Activated CD8-positive, alpha-beta memory T cell treated with anti-CD3 and anti-CD28 coated beads, Interleukin-2, amount 10 ng/mL, durations not matched to agents 7 days and 5 days (primary cell): ENCODE results near the gene ZSWIM5. TPM values are rescaled to one million over a fixed set of nuclear protein-coding genes. Genes with fewer than 3 reads are reported as not detected.

ENCODE experiments used
- ATAC-seq: fragments of 150-1000 bp; cut with Tn5 transposase; one replicate; pipeline ENCODE4 v1.10.0; 2021; ENCODE audit warnings: moderate library complexity
- CTCF ChIA-PET: fragments of 350-600 bp; sonication (Branson Sonifier 250); formaldehyde crosslinking; loops from one replicate; lab custom pipeline; 2021; ENCODE audit warnings: antibody characterized with exemption; lab: Charles Lee
- DNase-seq: peaks from one replicate; pipeline ENCODE4 v3.0.0-alpha.2; 2020
- H3K27ac Mint-ChIP-seq: one replicate; pipeline ENCODE4 v1.8.0; 2021; ENCODE audit warnings: mild to moderate bottlenecking, mixed read lengths
- H3K27me3 Mint-ChIP-seq: one replicate; pipeline ENCODE4 v1.8.0; 2021; ENCODE audit warnings: mixed read lengths
- H3K36me3 Mint-ChIP-seq: one replicate; pipeline ENCODE4 v1.8.0; 2021; ENCODE audit warnings: mild to moderate bottlenecking, mixed read lengths
- H3K4me1 Mint-ChIP-seq: one replicate; pipeline ENCODE4 v1.8.0; 2021; ENCODE audit warnings: mixed read lengths
- H3K4me3 Mint-ChIP-seq: one replicate; pipeline ENCODE4 v1.8.0; 2021; ENCODE audit warnings: mild to moderate bottlenecking, moderate library complexity, mixed read lengths
- H3K9me3 Mint-ChIP-seq: one replicate; pipeline ENCODE4 v1.8.0; 2022; ENCODE audit warnings: low read depth, mixed read lengths
- total RNA-seq, 2 experiments: library from RNA; stranded (reverse); gene quantifications; one replicate each; pipeline ENCODE4 v1.2.3, GENCODE V29; 2021

ZSWIM5 gene
- total RNA-seq, 2 experiments from 2014 or later: 0.47 to 0.64 TPM

DNA sequence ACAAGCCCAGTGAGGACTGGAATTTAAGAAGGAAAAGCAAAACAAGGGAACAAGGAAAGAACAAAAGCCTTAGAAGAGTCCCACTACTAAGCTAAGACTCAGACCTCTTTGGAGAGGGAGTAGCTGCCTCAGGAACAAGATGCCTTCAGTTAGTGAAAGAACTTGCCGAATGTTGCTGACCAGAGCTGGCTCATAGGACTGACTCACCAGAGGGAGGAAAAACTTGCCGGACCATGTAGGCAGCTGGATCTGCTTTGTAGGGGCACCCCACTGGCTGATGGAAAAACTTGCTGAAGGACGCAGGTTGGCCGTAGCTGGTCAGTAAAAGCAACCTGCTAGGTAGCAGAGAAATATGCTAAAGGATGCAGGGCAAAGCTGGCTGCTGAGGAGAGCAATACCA lies 15.3 kb upstream of the ZSWIM5 start:
- H3K27ac Mint-ChIP-seq: no peak overlapping the region
- H3K36me3 Mint-ChIP-seq: no peaks in the 10 kb centered on the region
- H3K4me3 Mint-ChIP-seq: no peak overlapping the region
- DNase-seq (no peak), ATAC-seq (no peak)
- H3K27me3 Mint-ChIP-seq: peaks cover 2% of the 10 kb centered on the region
- no peaks in the 10 kb centered on the region for H3K9me3 Mint-ChIP-seq
- CTCF ChIA-PET: no interaction called here
- no peaks in the 10 kb centered on the region for H3K4me1 Mint-ChIP-seq

DNA sequence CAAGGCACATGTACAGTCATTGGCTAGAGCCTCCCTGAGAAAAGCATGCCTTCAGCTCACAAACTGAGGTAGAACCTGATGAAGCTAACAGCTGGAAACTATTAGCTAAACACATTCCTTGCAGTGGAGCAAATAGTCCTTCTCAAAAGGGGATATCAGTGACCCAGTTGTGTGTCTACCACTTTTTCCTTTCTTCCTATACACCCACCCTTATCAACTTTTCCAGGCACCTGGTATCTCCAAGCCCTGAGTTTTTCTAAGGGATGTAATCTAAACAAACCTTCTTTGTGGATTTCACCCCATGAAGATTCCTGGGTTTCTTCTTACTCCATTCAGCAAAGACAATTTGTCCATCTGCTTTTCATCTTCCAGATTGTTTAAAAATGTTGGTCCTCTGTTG lies 10.5 kb upstream of the ZSWIM5 start:
- Mint-ChIP-seq H3K27ac (no peak overlapping the region), H3K9me3 (no peaks in the 10 kb centered on the region), H3K4me1 (peaks cover 2% of the 10 kb centered on the region), H3K4me3 (no peak overlapping the region), H3K36me3 (no peaks in the 10 kb centered on the region), H3K27me3 (peaks cover 2% of the 10 kb centered on the region)
- ATAC-seq (no peak), DNase-seq (no peak)
- CTCF ChIA-PET: no interaction called here

DNA sequence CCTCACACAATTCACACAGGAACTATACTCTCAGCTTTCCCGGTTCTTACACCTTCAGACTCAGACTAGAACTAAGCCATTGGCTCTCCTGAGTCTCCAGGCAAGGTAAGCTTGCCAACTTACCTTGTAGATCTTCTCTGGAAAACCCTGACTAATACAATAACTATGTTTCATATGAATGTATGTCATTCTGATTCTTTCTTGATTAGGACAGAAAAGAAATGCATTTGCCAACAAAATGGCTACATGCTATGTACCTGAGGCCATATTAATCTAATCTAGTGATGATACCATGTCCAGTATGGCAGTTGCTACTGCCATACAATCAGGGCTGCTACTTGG lies 9.8 kb upstream of the ZSWIM5 start:
- ATAC-seq: no peak
- peaks cover 2% of the 10 kb centered on the region for H3K4me1 Mint-ChIP-seq
- CTCF ChIA-PET: no interaction called here

DNA sequence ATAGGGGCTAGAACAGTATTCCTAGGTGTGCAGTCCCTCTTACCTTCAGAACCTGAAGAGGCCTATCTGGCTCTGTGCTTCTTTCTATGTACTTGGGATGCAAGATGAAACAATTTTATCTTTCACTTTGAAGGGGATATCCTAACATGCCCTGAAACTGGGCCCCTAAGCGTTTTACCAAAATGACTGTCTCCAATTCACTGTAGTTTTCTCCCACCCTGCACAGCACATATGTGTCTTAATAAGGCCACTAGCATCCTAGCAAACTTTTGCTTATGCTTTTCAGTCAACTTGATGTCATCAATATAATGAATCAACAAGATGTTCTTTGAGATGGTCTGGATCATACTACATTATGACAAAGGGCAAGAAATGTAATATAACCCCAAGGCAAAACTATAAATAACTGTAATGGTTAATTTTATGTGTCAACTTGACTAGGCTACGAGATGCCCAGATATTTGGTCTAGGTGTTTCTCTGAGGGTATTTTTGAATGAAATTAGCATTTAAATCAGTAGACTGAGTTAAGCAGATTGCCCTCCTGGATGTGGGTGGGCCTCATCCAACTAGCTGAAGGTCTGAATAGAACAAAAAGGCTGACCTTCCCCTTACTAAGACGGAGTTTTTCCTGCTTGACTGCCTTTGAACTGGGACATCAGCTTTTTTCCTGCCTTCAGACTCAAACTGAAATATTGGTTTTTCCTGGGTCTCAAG lies 9.2 kb upstream of the ZSWIM5 start:
- H3K4me3 Mint-ChIP-seq: no peak overlapping the region
- ATAC-seq (no peak), DNase-seq (no peak)
- H3K27ac Mint-ChIP-seq: no peak overlapping the region
- peaks cover 2% of the 10 kb centered on the region for H3K4me1 Mint-ChIP-seq
- no peaks in the 10 kb centered on the region for H3K9me3 Mint-ChIP-seq
- CTCF ChIA-PET: no interaction called here
- H3K36me3 Mint-ChIP-seq: no peaks in the 10 kb centered on the region
- H3K27me3 Mint-ChIP-seq: peaks cover 2% of the 10 kb centered on the region

More for the DNA sequence above, 9.8 kb upstream of the ZSWIM5 start:
- Mint-ChIP-seq H3K27ac (no peak overlapping the region), H3K9me3 (no peaks in the 10 kb centered on the region), H3K4me3 (no peak overlapping the region), H3K36me3 (no peaks in the 10 kb centered on the region), H3K27me3 (peaks cover 2% of the 10 kb centered on the region)
- DNase-seq: no peak

DNA sequence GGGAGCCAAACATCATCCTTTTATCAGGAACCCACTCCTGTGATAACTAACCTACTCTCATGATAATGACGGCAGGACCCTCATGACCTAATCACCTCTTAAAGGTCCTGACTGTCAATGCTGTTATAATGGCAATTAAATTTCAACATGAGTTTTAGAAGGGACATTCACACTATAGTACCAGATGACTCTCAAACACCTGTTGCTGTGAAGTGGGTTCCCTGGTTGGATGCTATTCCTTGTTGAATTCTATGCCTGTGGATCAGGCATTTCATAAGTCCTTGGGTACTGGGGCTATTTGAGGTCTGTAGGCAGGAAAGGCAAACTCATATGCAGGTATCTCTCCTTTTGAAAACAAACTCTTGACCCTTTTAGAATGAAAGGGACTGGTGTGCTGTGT lies 7.5 kb upstream of the ZSWIM5 start:
- Mint-ChIP-seq H3K27me3 (peaks cover 2% of the 10 kb centered on the region), H3K36me3 (no peaks in the 10 kb centered on the region), H3K27ac (no peak overlapping the region), H3K4me1 (peaks cover 2% of the 10 kb centered on the region), H3K4me3 (no peak overlapping the region), H3K9me3 (no peaks in the 10 kb centered on the region)
- DNase-seq (no peak), ATAC-seq (no peak)
- CTCF ChIA-PET: no interaction called here

DNA sequence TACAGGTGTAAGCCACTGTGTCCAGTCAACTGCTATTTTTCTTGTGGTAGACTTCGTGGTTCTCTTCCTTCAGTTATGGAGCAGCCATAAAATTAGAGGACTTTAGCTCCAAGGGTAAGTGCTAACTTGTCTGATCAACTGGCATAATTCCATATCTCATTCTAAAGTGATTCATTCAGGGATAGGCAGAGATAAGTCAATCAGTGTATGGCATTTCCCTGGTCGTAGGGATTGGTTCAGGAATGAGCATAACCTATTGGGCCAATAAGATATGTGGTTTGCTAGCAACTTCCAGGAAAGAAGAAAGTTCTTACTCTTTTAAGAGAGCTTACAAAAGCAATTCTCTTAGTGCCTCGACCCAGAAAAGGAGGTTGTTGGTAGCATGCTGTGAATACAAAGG lies 4.7 kb upstream of the ZSWIM5 start:
- Mint-ChIP-seq H3K9me3 (no peaks in the 10 kb centered on the region), H3K27me3 (peaks cover 3% of the 10 kb centered on the region), H3K36me3 (no peaks in the 10 kb centered on the region), H3K4me1 (peaks cover 14% of the 10 kb centered on the region), H3K4me3 (no peak overlapping the region), H3K27ac (no peak overlapping the region)
- ATAC-seq: no peak
- no peak for DNase-seq
- CTCF ChIA-PET: interaction anchor here (0.6 kb wide), 1 partner anchor 90 kb away, joined by 3 read pairs; no protein-coding TSS in a partner anchor

DNA sequence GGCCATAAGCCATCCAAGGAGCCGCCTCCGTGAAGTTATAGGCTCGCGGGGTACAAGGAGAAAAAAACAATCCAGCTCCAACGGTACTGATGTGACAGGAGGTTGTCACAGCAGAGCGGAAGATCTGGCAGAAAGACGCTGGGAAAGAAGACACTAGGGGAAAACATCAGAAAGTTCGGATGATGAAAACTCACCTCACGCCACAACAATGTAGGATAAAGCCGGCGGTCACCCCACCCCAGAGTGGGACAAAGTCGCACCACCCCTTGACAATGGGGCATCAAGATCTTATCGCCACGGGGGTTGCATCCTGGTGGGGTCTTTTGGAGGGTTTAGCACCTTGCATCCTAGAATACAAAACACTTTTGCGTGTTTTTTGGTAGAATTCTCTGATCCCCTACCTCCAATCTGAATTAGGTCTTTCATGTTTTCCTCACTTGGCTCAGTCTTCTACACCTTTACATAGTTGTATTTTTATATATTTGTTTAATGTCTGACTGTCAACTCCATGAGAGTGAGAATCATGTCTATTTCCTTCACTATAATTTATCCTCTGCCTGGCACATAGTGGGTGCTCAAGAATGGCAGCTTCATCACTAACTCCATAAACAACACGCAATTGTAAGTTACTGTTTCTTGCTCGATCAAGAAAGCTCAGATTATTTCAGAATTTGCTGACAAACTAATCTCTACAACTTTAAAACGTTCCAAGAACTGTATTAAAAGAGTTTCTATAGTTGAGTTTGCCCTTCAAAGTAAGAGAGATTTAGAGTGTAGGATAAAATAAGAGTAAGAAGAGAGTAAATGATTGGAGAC lies 611 bp upstream of the ZSWIM5 start:
- Mint-ChIP-seq H3K9me3 (no peaks in the 10 kb centered on the region), H3K27ac (peak overlapping the region; percentile 30), H3K4me1 (peaks cover 26% of the 10 kb centered on the region), H3K36me3 (no peaks in the 10 kb centered on the region), H3K4me3 (peak overlapping the region; percentile 80), H3K27me3 (peaks cover 14% of the 10 kb centered on the region)
- DNase-seq: no peak
- CTCF ChIA-PET: interaction anchor here (1.0 to 1.3 kb wide), 2 partner anchors 15 to 195 kb away, joined by 3 read pairs; partner anchors contain the start of gene UROD
- no peak for ATAC-seq

DNA sequence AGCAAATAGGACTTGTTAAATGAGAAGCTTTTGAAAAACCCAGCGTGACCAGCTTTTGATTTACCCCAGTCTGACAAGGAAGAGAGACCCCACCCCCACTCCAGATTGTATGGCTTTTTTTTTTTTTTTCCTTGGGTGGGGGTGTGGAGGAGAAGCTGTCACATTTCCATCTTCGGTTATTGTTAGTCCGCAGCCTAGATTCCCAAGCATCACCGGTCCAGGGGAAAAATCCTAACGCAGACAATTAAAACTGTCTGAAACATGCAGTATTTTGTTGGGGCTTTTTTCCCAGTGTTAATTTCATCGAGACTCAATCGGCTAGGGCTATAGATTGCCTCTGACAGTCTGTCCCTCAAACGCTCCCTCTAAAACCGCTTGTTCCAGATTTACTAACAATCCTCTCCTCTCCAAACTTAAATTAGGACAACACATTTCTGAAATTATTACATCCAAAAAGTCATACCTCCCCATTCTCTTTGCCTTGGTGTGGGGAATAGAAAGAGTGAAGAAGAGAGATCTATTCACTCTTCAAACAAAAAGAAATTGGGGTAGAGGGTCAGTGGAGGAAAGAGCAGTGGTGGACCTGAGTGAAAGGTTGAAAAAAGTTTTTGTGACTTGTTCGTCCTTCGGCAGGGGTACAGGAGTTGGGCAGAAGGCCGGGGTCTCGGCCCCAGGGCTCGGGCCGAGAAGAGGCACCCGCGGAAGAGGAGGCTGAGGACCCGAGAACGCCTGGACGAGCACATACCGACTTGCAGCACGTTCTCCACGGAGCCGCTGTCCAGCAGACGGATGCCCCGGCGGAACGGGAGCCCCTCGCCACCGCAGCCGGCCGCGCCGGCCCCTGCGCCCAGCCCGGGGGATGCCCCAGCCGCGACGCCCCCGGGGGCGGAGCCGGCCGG lies 1.1 kb downstream of the ZSWIM5 start:
- H3K36me3 Mint-ChIP-seq: no peaks in the 10 kb centered on the region
- no peaks in the 10 kb centered on the region for H3K9me3 Mint-ChIP-seq
- peaks cover 18% of the 10 kb centered on the region for H3K27me3 Mint-ChIP-seq
- H3K27ac Mint-ChIP-seq: peak overlapping the region; percentile 54
- CTCF ChIA-PET: interaction anchor here (0.5 to 0.8 kb wide), 3 partner anchors 98 to 219 kb away, joined by 3 read pairs; partner anchors contain the start of gene EIF2B3
- DNase-seq: peak; percentile 44
- ATAC-seq: no peak
- H3K4me3 Mint-ChIP-seq: peak overlapping the region; percentile 75
- peaks cover 26% of the 10 kb centered on the region for H3K4me1 Mint-ChIP-seq

DNA sequence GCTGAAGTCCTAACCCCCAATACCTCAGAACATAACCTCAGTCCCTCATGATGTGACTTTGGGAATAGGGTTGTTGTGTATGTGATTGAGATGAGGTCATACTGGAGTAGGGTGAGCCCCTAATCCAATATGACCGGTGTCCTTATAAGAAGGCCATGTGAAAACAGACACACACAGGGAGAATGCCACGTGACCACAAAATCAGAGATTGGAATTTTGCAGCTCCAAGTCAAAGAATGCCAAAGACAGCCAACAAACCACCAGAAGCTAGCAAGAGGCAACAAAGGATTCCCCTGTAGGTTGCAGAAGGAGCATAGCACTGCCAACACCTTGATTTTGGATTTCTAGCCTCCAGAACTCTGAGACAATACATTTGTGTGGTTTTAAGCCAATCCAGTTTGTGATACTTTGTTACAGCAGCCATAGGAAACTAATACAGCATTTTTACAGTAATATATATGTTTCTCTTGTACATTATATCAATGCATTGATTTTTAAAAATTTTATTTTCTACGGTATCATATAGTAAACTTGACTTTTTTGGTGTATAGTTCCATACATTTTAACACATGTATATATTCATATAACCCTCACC lies 5.4 kb downstream of the ZSWIM5 start:
- H3K36me3 Mint-ChIP-seq: no peaks in the 10 kb centered on the region
- CTCF ChIA-PET: no interaction called here
- H3K4me3 Mint-ChIP-seq: no peak overlapping the region
- no peak for DNase-seq
- H3K9me3 Mint-ChIP-seq: no peaks in the 10 kb centered on the region
- H3K27ac Mint-ChIP-seq: no peak overlapping the region
- H3K27me3 Mint-ChIP-seq: peaks cover 17% of the 10 kb centered on the region
- H3K4me1 Mint-ChIP-seq: peaks cover 14% of the 10 kb centered on the region
- ATAC-seq: no peak

DNA sequence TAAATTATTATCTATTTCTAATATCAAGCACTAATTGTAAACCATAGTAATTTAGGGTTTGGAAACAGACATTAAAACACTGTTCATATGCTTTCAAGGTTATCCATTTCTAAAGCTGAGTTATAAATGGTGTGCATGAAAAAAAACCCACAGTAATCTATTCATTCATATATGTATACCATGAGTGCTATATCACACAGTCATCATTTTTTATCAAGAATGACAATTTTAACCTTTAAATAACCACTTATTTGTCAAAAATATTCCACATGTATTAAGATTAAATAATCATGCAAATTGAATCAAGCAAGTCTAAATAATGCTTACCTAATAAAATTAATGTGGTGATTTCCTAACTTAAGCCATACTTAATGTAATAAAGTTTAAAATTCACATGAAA lies 6.0 kb downstream of the ZSWIM5 start:
- ATAC-seq: no peak
- DNase-seq: no peak
- peaks cover 13% of the 10 kb centered on the region for H3K4me1 Mint-ChIP-seq
- no peaks in the 10 kb centered on the region for H3K36me3 Mint-ChIP-seq
- H3K27me3 Mint-ChIP-seq: peaks cover 16% of the 10 kb centered on the region
- no peak overlapping the region for H3K27ac Mint-ChIP-seq
- H3K4me3 Mint-ChIP-seq: no peak overlapping the region
- no peaks in the 10 kb centered on the region for H3K9me3 Mint-ChIP-seq
- CTCF ChIA-PET: no interaction called here

DNA sequence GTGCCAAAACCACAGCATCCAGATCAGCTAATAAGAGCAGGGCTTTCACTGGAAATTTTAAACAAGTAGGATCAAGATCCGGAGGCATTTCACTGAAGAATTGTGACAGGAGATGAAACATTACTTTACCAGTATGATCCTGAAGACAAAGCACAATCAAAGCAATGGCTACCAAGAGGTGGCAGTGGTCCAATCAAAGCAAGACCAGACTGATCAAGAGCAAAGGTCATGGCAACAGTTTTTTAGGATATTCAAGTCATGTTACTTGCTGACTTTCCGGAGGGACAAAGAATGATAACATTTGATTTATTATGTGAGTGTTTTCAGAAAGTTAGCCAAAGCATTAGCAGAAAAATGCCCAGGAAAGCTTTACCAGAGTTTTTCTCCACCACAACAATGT lies 8.2 kb downstream of the ZSWIM5 start:
- no peak for DNase-seq
- H3K4me3 Mint-ChIP-seq: no peak overlapping the region
- CTCF ChIA-PET: interaction anchor here (1.3 kb wide), 1 partner anchor 24 kb away, joined by 3 read pairs; no protein-coding TSS in a partner anchor
- no peak for ATAC-seq
- H3K4me1 Mint-ChIP-seq: no peaks in the 10 kb centered on the region
- no peaks in the 10 kb centered on the region for H3K36me3 Mint-ChIP-seq
- no peaks in the 10 kb centered on the region for H3K9me3 Mint-ChIP-seq
- no peak overlapping the region for H3K27ac Mint-ChIP-seq
- H3K27me3 Mint-ChIP-seq: peaks cover 8% of the 10 kb centered on the region

DNA sequence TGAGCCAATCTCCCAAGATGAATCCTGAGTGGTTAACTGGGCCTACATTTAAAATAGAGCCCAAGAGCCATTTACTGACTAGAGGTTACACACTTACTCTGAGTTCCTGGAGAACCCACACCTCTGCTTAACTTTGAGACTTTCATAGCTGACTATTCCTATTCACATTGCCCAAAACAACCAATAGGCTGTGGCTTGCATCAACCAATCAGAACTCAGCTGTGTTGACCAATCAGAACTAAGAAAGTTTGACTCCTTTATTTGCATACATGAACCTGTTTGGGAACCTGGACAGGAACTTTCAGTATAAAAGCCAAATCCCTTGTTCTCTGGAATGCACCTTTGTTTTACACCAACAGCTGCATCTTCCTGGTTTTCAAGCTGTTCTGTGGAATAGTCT lies 9.5 kb downstream of the ZSWIM5 start:
- no peaks in the 10 kb centered on the region for H3K36me3 Mint-ChIP-seq
- peaks cover 9% of the 10 kb centered on the region for H3K27me3 Mint-ChIP-seq
- no peak overlapping the region for H3K27ac Mint-ChIP-seq
- CTCF ChIA-PET: no interaction called here
- DNase-seq (no peak), ATAC-seq (no peak)
- H3K9me3 Mint-ChIP-seq: no peaks in the 10 kb centered on the region
- H3K4me1 Mint-ChIP-seq: no peaks in the 10 kb centered on the region
- no peak overlapping the region for H3K4me3 Mint-ChIP-seq

DNA sequence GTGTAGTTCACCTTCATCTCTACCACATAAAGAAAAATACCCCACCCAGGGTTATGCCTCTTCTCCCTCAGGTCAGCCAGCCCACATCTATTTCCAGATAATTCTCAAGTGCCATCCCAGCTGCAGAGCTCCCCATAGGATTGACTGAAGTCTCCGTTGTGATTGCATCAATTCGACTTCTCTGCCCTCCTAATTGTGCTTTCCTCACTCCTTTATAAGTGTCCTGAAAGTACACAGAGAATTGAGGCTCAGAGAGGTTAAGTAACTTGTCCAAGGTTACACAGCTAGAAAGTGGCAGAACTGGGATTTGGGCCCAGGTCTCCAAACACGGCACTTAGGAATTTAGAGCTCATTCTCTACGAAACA lies 15.0 kb downstream of the ZSWIM5 start:
- DNase-seq (no peak), ATAC-seq (no peak)
- no peaks in the 10 kb centered on the region for H3K9me3 Mint-ChIP-seq
- H3K4me3 Mint-ChIP-seq: no peak overlapping the region
- CTCF ChIA-PET: interaction anchor here (1.0 kb wide), 1 partner anchor 15 kb away, joined by 3 read pairs; the partner anchor contains the start of gene ZSWIM5
- no peak overlapping the region for H3K27ac Mint-ChIP-seq
- H3K4me1 Mint-ChIP-seq: no peaks in the 10 kb centered on the region
- H3K36me3 Mint-ChIP-seq: no peaks in the 10 kb centered on the region
- H3K27me3 Mint-ChIP-seq: peaks cover 2% of the 10 kb centered on the region
